ENCODE measurements around the gene FUT7. TPM values are rescaled to one million over a fixed set of nuclear protein-coding genes. Genes with fewer than 3 reads are reported as not detected.
A peak's percentile ranks its signal among the peaks of the same experiment; 100 is the strongest.

The FUT7 gene
- total and polyA plus RNA-seq, 2 of the 8 experiments (the other 6 are each of a cell fraction or from before 2014, with no cell fraction given): not detected

GRCh38 chr9:137078701-137079400 lies 47.0 kb upstream of the FUT7 start:
- no peak overlapping the region; a peak in 1 of 7 replicates for H3K9ac ChIP-seq (replicated peaks in 1 of 4; ENCODE audit: extremely low read depth in 1 of 4, low read depth in 3 of 4, low read length in 3 of 4)
- no peak overlapping the region for H2BK20ac ChIP-seq (ENCODE audit: low read length)
- POLR2A ChIA-PET (ENCODE audit: partially characterized antibody): interaction anchor here (1.1 kb wide), 2 partner anchors 8 to 232 kb away, joined by 3 to 4 read pairs; partner anchors contain the start of gene MAN1B1
- H2BK5ac ChIP-seq (ENCODE audit: low read depth, low read length): no peak overlapping the region
- H3K4me2 ChIP-seq (ENCODE audit: insufficient read depth in 1 of 2, low read depth in 2 of 2, low read length in 2 of 2): peak overlapping the region; percentile 97 to 99
- no peak overlapping the region for H3K27ac ChIP-seq (ENCODE audit: low read depth, low read length)
- H2BK120ac ChIP-seq (replicated peaks; ENCODE audit: low read depth, low read length): no peak overlapping the region
- CTCF ChIA-PET (ENCODE audit: partially characterized antibody): interaction anchor here (1.8 to 2.8 kb wide), 3 partner anchors 8 to 11 kb away, joined by 8 to 19 read pairs (median 10); partner anchors contain the start of gene SAPCD2
- no peak overlapping the region for H3K18ac ChIP-seq (ENCODE audit: extremely low read depth, low read length)
- no peak overlapping the region for H3K14ac ChIP-seq (ENCODE audit: insufficient read length)
- peaks cover 20 to 49% (median 34%) of the 10 kb centered on the region in 4 experiments for H3K27me3 ChIP-seq (replicated peaks in 1 of 4; ENCODE audit: control insufficient read depth in 3 of 4, extremely low read depth in 1 of 4, insufficient read depth in 3 of 4, low read length in 3 of 4)
- no peak for FAIRE-seq
- no peak overlapping the region for H2AK5ac ChIP-seq (ENCODE audit: low read depth, low read length)
- H3K79me2 ChIP-seq (ENCODE audit: control insufficient read depth in 1 of 2, insufficient read depth in 2 of 2, low read length in 2 of 2): no peaks in the 10 kb centered on the region
- H3K23me2 ChIP-seq (ENCODE audit: low read depth, low read length): peaks cover 13% of the 10 kb centered on the region; the same call in 1 of the 2 replicates
- peak overlapping the region; percentile 33 to 57 (median 42); a peak in 7 of 8 replicates for H3K4me3 ChIP-seq (ENCODE audit: extremely low read depth in 1 of 4, insufficient read depth in 2 of 4, low read depth in 3 of 4, low read length in 4 of 4)
- peaks cover 0 to 20% (median 12%) of the 10 kb centered on the region in 4 experiments; a peak in 6 of 7 replicates for H3K4me1 ChIP-seq (replicated peaks in 1 of 4; ENCODE audit: control insufficient read depth in 3 of 4, insufficient read depth in 4 of 4, low read length in 3 of 4)
- H3K23ac ChIP-seq (ENCODE audit: insufficient read length): no peak overlapping the region
- no peak overlapping the region for H2BK12ac ChIP-seq (ENCODE audit: low read depth, low read length)
- H3K4ac ChIP-seq (replicated peaks; ENCODE audit: insufficient read length, low read depth, low read length): no peak overlapping the region
- H3K79me1 ChIP-seq (ENCODE audit: low read depth, low read length): no peaks in the 10 kb centered on the region
- peak overlapping the region; percentile 90; the same call in 1 of the 2 replicates for H2AFZ ChIP-seq (ENCODE audit: low read length)
- peak overlapping the region; percentile 74 for H4K8ac ChIP-seq (ENCODE audit: extremely low read depth, insufficient read depth, low read length)
- H2BK15ac ChIP-seq (ENCODE audit: low read length): peak overlapping the region; percentile 72; the same call in 1 of the 2 replicates
- peak in 1 of 2 experiments; percentile 81 for DNase-seq (ENCODE audit: low read depth in 1 of 2, low spot score in 2 of 2)
- H3K56ac ChIP-seq (replicated peaks; ENCODE audit: insufficient read length, low read depth, low read length): no peak overlapping the region
- 13% methylated on average over 36 of the region's 51 CpGs; no CpG with 5 or more reads in 1 of the 2 experiments for WGBS, 2 experiments (ENCODE audit: extremely low coverage in 1 of 2, insufficient coverage in 1 of 2, insufficient read length in 1 of 2, insufficient replicate concordance in 2 of 2, low coverage in 1 of 2, low lambda C conversion rate in 2 of 2, missing lambda C conversion rate in 1 of 2)
- H4K5ac ChIP-seq (ENCODE audit: insufficient read length, low read depth, low read length): no peak overlapping the region
- peak overlapping the region; percentile 84 for H4K91ac ChIP-seq (replicated peaks; ENCODE audit: insufficient read length, low read length)
- H3K36me3 ChIP-seq (ENCODE audit: control insufficient read depth in 2 of 4, insufficient read depth in 4 of 4, low read length in 3 of 4): no peaks in the 10 kb centered on the region; a peak in 1 of 8 replicates
- H3K9me3 ChIP-seq (ENCODE audit: insufficient read depth in 2 of 2, low read depth in 1 of 2, low read length in 1 of 2): no peaks in the 10 kb centered on the region
- peaks cover 0 to 7% of the 10 kb centered on the region in 2 experiments for H4K20me1 ChIP-seq (replicated peaks in 1 of 2; ENCODE audit: control insufficient read depth in 1 of 2, insufficient read depth in 2 of 2, low read length in 2 of 2)
- TF ChIP-seq SIN3A (conservative IDR thresholded peaks at IDR 0.05 in 1 of 2, IDR thresholded peaks at IDR 0.05 in 1 of 2; ENCODE audit: low read depth in 1 of 2, low read length in 2 of 2): peak in 1 of 2 experiments; percentile 48; a peak in 1 of 4 replicates
- TF ChIP-seq RNF2 (IDR thresholded peaks at IDR 0.05; ENCODE audit: borderline replicate concordance, low read depth, low read length, missing control alignments, poor library complexity, severe bottlenecking): peak; percentile 47
- TF ChIP-seq CHD2 (IDR thresholded peaks at IDR 0.05; ENCODE audit: low read length): no peak
- TF ChIP-seq JUN (IDR thresholded peaks at IDR 0.05; ENCODE audit: low read depth, low read length): no peak
